GM12873 (cell line): ENCODE data around the gene HCAR2.

Experiments used
- TF ChIP-seq, protein P1 (sequence below): IDR thresholded peaks from 2 replicates; pipeline ENCODE4 v1.5.1; 2012; ENCODE audit warnings: low read depth, mild to moderate bottlenecking, moderate library complexity, low read length, control low read depth; ENCODE audit not compliant: insufficient read depth; ENCODE audit errors: missing control alignments

HCAR2 gene

DNA sequence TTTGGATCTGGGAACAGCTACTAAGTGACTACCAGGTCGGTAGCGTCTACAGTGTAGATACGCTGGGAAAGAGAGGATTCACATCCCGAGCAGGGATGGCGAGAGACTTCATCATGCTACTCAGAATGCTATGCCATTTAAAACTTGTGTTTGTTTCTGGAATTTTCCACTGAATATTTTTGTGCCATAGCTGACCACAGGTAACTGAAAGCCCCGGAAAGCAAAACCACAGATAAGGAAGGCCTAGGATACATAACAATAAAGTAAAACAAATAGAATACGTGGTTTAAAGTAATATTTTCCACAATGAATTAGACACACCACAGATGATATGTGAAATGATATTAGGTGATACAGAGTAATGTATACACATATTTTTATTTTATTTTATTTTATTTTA lies 35.4 kb upstream of the HCAR2 start:
- TF ChIP-seq, protein P1, sequence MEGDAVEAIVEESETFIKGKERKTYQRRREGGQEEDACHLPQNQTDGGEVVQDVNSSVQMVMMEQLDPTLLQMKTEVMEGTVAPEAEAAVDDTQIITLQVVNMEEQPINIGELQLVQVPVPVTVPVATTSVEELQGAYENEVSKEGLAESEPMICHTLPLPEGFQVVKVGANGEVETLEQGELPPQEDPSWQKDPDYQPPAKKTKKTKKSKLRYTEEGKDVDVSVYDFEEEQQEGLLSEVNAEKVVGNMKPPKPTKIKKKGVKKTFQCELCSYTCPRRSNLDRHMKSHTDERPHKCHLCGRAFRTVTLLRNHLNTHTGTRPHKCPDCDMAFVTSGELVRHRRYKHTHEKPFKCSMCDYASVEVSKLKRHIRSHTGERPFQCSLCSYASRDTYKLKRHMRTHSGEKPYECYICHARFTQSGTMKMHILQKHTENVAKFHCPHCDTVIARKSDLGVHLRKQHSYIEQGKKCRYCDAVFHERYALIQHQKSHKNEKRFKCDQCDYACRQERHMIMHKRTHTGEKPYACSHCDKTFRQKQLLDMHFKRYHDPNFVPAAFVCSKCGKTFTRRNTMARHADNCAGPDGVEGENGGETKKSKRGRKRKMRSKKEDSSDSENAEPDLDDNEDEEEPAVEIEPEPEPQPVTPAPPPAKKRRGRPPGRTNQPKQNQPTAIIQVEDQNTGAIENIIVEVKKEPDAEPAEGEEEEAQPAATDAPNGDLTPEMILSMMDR = no peak

DNA sequence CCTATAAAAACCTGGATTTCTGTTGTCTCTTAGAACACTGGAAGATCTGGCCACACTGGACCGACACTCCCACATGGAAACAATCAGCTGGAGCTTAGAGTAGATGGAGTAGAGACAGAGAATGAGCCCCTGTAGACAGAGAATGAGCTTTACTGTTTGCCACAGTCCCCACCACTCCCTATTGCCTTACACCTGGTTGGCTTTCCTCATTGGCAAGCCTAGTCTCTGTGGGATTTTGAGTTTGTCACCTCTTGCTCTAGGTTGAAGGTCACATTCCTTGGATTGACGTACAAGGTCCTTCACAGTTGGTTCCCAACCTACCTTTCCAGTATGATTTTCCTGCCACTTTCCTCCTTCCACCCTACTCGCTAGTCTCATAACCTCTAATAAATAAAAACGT lies 29.5 kb upstream of the HCAR2 start:
- TF ChIP-seq, protein P1 = no peak

DNA sequence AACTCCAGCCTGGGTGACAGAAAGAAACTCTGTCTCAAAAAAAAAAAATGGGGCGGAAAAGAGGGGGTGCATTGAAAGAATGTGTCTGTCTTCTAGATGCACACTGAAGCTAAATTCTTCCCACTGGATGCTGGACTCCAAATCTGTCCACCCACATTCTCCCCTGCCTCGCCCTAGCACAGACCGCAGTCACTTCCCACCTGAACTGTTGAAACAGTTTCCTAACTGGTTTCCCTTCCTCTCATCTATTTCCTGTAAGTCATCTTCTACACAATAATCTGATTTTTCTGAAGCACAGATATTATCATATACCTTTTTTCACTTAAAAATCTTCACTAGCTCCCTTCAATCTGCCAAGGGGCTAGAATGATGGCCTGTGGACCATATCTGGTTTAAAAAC lies 29.0 kb upstream of the HCAR2 start:
- TF ChIP-seq, protein P1 = no peak

DNA sequence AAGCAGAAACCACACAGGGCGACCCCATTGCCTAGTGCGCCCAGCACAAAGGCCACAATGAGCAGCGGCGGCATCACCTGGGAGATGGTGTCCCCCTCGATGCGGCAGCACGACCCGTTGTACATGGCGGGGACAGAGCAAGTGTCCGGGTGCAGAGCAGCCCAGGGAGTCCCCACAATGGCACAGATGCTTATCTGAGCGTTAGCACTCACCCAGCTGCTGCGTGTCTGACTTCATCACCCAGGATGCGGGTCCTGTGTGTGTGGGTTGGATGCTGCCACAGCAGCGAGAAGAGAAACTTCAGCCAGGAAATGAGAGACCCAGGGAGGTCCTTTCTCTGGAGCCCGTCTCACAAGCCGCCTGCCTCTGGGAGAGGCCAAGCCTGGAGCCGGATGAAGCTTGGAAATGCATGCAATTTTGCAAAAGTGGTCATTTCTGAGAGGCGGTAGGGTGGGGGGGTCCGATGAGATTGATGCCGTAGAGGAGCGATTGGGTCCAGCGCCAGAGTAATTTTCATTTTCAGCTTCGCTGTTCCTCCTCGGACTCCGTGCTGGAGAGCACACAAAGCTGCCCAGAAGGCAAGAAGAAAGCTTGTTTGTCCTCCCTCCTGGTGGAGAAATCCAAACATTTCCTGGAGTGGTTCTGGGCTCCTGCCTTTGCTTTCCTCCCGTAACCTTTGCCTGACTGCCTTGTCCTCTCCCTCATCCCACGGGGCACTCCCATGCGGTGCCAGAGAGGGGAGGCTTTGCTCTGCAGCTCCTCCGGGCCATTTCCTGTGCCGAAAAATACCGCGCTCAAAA lies 27.3 kb upstream of the HCAR2 start, which contains the start of gene HCAR1:
TSS of gene HCAR1 (minus strand) at position 630 of the 800 bp plus-strand sequence. CDS start at position 125, 505 bp downstream.
- TF ChIP-seq, protein P1 = no peak

DNA sequence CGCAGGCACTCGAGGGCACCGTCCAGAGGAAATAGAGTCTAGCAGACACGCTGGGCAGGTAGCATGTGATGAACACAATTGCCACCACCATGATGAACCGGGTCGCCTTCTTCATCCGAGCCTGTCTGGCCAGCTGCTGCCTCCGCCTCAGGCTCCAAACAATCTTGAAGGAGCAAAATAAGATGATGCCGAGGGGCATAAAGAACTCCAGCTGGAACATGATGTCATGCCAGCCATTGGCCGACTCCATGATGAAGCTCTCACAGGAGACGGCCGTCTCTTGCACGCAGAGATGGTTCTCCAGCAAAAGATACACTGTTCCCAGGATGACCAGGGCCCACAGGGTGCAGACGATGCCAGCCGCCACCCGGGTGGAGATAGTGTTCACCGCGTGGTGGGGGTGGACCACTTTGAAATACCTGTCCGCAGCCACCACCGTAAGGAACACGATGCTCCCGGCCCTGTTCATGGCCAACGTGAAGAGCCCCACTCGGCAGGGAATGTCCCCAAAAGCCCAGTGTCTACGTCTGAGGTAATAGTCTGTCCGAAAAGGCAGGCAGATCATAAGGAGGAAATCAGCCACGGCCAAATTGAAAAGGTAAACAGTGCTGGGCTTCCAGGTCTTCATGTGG lies 26.5 kb upstream of the HCAR2 start:
- TF ChIP-seq, protein P1 = no peak

DNA sequence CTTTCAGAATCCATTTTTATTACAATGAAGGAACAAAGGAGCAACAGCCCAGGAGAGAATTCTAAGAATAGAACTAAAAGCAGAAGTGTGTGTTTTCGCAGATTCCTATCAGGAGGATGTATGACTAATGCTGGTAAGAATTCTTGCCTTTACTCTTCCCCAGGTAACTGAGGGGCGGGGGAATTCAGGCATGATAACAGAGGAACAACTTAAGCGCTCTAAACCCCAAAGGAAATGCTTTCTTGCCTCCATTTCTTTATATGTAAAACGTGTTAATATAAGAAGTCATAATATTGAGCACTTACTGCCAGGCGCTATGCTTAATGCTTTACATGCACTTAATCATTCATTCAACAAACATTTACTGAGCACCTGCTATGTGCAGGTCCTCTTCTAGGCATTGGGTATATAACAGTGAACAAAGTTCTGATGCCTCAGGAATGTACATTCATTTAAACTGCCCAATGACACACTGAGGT lies 23.0 kb upstream of the HCAR2 start:
- TF ChIP-seq, protein P1 = no peak

DNA sequence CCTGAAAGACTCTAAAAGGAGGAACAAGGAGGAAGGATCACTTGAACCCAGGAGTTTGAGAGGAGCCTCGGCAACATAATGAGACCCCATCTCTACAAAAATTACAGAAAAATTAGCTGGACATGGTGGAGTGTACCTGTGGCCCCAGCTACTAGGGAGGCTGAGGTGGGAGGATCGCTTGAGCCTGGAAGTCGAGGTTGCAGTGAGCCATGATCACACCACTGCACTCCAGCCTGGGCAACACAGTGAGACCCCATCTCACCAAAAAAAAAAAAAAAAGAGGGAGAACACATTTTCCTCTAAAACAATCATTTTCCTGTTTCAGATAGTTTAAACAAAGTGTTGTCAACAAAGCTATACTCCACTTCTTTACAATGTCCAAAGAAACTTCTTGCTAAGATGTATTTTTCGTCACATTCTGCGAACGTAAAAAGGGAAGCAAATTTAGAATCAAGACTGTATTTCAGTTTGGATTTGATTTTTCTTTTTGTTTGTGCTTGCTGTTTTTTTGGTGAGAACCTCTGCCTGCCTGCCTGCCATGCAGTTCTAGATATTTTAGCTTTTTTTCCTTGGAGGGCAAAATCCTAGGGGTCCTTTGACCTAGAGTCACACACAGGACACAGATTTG lies 22.4 kb upstream of the HCAR2 start:
- TF ChIP-seq, protein P1 = no peak
